Stimulated activated CD4-positive, alpha-beta T cell treated with anti-CD3 and anti-CD28 coated beads, Interleukin-4, amount 100 ng/mL, for 24 hours (primary cell): Measurements from ENCODE around the gene STARD7.
"Not testable (repeated sequence)": the region's sequence is repeated elsewhere in the genome, so short reads cannot be mapped to it uniquely, and the experiment has no call there.

ENCODE experiments used
- DNase-seq: peaks from one replicate; pipeline ENCODE4 v3.0.0-alpha.2; 2020

The STARD7 gene

DNA sequence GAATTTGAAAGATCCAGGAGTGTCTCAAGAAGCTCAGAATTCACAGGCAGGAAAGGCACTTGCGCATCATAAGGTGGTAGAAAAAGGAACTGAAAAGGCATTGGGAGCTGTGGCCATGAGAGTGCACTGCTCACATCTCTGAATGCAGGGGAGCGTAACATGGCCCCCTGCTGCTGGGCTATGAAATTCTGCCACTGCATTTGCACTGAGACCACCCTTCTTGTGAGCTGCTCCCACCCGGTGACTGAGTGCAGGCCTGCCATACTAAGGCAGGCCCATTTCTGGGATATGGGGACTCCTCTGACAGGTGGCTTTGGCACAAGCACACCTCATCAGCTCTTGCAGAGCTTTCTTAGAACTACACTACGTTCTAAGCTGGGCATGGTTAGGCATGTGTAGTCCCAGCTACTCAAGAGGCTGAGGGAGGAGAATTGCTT, 25.3 kb upstream of the STARD7 start:
- no peak for DNase-seq

DNA sequence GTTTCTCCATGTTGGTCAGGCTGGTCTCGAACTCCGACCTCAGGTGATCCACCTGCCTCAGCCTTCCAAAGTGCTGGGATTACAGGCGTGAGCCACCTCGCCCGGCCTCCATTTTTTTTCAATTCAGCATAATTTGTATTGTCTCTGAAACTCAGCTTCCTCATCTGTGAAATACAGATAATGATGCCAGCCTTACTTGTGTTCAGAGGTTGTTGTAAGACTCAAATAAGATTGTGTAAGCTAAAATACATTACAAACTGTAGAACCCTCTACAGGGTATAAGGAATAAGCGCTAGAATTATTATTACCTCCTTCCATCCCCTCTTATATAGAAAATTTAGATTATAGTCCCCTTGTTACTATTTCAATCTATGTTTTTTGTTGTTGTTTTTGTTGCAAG, 24.8 kb upstream of the STARD7 start:
- no peak for DNase-seq

DNA sequence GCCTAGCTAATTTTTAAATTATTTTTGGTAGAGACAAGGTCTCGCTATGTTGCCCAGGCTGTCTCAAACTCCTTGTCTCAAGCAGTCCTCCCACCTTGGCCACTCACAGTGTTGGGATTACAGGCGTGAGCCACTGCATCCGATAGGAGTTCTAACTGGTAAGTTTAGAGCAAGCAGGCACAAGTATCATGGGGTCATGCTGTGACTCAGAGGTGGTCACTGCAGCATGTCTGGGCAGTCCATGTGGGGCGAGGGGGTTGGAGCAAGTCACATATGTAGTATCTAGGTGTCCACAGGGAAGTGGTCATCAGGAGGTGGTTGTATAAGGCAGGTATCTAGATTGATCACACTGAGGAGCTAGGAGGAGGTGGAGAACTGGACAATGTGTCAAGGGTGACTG, 22.7 kb upstream of the STARD7 start:
- no peak for DNase-seq

DNA sequence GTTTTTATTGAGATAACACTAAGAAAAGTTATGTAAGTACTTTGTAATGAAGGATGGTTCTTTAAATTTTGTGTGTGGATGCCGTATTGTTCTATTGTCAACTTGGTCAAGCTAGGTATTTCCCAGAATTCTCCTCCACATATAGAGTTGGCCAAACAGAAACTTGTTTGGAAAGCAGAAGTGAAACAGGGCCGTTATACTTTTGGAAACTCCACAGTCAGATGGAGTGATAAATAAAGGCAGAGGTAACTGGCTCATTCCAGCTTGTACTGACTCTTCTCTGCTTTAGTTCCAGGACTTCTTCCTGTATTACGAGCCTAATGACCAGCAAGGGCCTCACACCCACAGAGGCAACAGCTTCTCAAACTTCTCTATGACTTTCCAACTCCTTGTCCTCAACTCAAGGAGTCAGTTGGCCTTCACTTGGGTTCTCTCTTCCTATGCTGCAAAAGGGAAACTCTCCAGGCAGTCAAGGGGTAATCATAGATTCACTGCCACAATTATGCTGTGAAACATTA, 16.4 kb upstream of the STARD7 start:
- DNase-seq, result no peak

DNA sequence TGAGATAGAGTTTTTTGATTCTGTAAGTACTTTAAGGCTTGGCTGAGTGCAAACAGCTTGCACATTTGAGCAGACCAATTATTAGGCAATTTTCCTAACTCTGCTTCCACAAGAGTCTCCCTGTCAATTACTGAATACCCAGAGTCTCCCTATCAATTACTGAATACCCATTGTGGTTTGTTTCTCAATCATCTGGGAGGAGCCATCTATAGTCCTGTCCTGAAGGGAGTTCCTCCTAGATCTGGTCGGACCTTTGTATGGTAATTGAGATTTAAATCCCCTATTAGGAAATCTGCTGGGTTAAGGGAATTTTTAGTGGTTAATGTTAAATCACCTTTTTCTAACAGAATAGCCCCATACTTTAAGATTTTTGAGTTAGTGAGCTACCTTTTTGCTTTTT, 12.5 kb upstream of the STARD7 start:
- DNase-seq, result not testable (repeated sequence)

DNA sequence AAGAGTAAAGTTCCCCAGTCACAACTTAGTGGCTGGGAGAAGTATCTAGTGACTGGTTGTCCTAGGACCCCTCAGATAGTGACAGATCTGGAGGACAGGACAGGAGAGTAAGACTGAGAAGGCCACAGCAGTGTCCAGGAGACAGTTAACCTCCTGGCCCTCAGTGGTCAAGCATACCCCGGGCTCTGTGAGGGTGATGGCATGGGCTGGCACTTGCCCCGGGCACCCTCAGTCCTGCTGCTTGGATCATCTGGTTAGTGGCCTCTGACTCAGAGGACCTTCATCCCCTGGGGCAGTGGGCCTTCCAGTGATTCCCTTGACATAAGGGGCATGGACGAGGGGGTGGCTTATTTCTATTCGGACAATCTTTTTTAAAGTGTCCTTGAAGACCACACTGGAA, 11.3 kb upstream of the STARD7 start:
- DNase-seq, result not testable (repeated sequence)

DNA sequence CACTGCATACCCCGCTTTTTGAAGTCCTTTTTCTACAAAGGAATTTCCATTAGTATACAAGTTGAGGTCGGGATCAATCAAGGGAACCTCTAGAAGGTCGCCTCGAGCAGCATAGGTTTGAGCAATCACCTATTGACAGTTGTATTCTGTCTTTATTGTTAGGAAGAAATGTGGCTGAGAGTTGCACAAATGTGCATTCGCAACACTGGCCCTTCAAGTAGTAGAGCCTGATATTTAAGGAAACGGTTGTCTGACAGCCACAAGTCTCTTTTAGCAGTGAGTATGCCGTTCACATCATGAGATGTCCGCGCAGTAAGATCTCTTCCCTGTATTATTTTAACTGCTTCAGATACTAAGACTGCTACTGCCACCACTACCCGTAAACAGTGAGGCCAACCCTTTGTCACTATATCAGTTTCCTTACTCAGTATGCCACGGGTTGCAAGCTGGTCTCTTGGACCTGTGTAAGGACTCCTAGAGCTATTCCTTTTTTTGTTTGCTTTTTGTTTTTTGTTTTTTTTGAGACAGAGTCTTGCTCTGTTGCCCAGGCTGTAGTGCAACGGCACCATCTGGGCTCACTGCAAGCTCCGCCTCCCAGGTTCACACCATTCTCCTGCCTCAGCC, 10.0 kb upstream of the STARD7 start:
- no peak for DNase-seq

DNA sequence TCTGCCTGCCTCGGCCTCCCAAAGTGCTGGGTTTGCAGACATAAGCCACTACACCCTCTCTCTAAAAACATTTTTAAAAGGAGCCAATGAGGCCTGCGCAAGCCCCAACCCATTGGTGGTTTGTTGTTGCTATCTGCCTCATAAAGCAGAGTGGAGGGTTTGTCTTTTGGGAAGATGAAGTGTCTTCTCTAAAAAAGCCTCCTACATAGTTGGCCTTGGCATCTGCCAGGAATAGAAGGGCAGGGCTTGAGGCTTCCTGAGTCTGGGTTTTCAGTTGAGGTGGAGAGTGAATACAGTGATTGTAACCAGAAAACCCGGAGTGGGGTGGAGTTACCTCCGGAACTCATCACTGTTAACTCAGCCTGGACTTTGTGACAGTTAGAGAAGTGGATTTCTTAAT, 5.9 kb upstream of the STARD7 start:
- no peak for DNase-seq

DNA sequence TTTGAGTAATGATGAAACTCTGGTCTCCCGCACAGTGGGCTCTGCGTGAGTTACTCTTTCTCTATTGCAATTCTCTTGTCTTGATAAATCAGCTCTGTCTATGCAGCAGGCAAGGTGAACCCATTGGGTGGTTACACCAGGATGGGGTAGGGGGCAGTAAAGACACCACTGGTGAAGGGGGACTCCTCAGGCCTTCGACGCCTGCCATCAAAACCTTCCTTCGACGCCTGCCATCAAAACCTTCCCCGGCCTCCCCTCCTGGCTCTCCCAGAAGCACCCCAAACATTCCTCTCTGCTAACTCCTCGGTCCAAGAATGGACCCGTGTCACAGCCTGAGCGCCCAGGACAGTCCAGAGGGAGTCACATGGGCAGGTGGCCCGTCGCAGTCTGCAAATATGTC, 4.8 kb upstream of the STARD7 start:
- no peak for DNase-seq

DNA sequence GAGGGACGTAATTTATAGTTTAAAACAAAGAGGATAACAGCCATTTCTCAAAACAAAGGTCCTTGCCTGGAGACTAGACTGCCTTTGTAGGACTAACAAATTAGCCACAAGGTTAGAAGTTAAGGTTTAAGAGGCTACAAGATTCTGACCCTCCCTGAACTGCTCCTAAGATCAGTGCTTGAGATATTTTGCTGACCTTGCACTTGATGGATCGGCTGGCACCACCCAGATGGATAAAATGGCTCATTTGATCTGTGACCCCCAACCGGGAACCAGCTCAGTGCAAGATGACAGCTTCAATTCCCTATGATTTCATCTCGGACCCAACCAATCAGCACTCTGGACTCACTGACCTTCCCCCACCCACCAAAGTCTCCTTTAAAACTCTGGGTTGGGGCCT, 3.7 kb upstream of the STARD7 start:
- DNase-seq, result no peak

DNA sequence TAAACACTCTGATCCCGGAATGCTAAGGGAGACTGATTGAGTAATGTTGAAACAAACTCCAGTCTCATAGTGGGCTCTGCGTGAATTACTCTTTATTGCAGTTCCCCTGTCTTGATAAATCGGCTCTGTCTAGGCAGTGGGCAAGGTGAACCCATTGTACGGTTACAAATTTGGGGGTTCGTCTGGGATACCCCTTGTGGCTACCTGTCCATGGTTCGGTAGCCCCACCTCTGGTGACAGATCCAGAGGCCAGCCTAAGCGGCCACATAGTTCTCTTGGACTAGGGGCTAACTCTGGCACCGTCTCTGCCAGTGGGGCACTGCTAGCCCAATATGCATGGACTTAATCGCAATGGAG, 1.1 kb upstream of the STARD7 start:
- DNase-seq, result no peak

DNA sequence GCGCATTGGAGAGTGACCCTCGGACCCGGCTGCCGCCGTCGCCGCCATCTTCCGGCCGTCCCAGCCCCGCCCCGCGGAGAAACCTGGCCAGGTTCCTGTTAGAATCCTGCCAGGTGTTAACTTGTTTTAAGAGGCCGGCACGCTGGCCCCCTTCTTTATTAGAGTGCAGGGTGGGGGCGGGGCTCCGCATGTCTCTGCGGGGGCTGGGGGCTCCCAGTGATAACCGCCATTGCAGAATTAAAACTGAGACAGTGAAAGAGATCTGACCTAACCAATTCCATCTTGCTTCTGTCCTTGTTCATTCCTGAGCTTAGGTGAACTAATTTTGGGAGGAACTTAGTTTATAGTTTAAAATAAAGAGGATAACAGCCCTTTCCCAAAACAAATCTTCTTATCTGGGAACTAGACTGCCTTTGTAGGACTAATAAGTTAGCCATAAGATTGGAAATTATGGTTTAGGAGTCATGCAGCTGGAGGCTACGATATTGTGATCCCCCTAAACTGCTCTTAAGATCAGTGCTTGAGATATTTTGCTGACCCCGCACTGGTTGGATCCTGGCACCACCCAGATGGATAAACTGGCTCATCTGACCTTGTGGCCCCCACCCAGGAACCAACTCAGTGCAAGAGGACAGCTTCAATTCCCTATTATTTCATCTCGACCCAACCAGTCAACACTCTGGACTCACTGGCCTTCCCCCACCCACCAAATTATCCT, 543 bp upstream of the STARD7 start:
- DNase-seq, result no peak

DNA sequence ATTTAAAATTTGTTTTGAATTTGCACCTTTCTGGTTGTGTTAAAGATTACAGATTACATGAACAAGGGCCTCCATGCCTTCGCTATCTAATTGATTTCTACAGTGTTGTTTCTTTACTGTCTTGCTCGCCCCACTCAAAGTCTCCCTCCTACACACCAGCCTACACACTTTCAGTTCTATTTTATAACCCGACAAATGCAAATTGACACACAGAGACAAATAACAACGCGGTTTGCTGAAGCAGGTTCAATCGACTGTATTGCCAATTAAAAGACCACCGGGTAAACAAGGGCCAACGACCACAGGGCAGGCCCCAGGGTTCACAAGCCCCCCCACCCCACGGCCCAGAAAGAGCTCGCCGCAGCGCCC, 869 bp downstream of the STARD7 start:
- DNase-seq, result peak; percentile 28

DNA sequence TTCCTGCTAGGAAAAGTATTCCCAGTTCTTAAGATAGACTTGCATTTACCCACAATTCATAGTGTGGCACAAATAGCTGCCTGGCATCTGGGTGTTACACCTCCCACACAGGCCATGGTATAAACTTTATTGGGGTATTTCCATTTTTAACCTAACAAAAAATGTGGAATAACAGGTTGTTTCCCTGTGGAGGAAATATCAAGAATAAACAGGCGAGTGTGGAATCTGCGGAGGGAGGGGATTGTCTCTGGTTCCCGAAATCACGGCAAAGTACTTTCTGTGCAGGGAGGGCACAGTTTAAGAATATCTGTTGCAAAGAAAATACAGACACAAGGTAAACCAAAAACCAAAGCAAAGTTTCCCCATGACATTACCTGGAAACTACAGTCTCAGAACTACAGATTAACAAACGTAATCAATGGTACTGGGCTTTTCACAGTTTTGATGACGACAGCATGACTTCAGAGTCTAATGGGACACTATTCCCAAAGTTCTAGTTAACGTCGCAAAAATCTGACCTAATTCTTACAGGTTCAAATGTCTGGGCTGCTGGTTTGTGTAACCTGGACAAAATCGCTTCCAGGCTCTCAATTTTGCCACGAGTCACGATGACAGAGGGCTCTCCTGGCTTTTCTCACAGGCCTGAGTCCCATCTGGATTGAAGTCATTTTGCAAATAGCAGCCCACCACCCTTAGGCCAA, 1.4 kb downstream of the STARD7 start:
- DNase-seq, result peak; percentile 17

DNA sequence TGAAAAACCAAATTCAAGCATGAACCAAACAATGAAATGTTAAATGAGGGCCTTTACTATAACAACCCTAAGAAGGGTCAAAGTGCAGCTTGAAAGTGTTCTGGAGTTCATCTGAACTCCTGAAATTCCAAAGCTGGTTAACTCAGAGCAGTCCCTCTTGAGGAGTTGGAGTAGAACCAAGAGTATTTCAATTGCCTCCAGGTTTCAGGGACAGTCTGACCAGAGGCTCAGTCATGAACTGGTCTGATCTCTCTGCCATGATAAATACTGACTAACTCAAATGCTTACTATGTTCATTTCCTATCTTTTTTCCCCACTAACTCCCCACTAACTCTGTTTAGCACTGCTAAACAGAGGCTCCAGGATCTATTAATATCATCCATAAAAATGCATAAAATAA, 2.7 kb downstream of the STARD7 start:
- no peak for DNase-seq

DNA sequence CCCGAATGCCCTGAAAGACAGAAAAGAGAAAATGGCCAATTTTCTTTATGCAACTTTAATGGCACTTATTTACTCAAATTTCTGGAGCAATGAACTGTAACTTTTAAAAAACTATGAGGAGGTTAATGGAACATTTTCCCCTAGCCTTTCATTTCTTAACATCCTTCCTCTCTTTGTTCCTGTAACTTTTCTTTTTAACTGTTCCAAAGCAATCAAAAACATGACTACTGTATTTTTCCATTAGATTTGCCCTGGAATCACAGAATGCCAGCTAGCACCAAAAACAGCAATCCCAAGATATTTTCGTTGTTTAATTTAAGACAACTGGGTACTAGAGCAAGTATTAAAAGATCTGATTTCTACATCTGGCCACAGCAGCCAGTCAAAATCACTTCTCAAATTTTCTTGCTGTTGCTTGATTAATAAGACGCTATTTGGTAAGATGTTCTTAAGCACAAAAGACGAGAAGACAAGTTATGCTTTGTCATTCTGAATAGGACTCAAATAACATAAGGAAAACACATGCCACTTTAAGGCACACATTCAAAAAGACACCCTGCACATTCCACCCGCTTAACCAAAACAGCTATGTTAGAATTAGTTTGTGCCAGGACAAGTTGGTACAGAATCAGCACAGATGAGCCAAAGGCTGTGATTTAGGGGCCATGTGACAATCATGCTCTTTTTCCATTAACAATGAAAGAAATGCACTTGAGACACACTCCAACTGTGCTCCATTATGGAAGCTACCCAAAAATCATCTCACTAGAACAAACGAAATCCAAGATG, 3.6 kb downstream of the STARD7 start:
- DNase-seq, result no peak

DNA sequence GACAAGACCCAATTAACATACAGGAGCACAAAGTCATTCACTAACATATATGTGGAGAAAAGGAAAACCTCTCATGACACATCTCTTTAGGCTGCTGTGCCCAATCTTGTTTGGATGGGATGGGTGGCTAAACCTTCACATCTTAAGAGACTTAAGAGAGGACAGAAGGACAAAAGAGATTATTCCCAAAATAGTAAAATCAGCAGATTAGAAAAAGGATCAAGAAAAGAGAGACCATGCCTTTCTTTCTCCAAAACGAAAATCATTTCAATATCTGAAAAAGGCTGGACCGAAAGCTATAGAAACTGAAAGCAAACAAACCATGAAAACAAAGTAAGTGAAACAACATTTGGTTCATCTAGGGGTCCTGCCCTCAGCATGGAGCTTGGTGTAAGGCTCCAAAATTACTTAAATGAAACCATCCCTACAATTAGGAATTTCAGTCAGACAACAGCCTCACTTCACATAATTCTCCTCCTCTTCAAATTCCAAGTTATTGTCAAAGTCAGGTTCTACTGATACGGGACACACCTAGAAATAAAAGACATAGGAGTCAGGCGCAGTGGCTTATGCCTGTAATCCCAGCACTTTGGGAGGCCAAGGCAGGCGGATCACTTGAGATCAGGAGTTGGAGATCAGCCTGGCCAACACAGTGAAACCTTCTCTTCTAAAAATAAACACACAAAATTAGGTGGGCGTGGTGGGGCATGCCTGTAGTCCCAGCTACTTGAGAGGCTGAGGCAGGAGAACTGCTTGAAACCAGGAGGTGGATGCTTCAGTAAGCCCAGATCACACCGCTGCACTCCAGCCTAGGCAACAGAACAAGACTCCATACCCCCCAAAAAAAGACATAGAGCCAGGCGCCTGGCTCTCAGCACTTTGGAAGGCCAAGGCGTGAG, 5.2 kb downstream of the STARD7 start:
- no peak for DNase-seq

DNA sequence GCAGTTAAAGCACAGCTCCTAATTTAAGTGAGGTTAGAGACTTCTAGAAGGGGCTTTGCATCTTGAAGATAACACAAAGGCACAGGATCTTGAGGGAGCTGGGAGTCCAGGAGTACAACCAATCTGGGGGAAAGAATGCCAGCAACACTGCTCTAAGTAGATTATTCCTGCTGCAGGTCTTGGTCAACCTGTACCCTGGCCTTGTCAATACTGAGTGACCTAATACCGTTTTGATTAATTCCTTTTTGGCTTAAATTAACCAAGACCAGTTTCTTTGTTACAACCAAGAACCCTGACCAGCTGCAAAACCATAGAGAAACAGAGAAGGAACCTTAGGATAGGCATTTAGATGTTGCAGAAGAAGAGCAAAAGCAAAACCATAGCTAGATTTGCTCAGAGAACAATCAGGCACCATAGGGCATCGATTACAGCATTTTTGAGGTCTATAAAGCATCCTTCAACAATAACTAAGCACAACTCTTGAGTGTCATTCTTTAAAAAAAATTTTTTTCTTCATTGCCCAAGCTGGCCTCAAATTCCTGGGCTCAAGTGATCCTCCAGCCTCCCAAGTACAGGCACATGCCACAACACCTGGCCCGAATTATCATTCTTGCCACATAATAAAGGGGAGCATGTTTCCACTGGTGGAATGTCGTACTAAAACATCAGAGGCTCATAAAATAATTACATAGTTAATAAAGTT, 6.3 kb downstream of the STARD7 start:
- DNase-seq, result no peak

DNA sequence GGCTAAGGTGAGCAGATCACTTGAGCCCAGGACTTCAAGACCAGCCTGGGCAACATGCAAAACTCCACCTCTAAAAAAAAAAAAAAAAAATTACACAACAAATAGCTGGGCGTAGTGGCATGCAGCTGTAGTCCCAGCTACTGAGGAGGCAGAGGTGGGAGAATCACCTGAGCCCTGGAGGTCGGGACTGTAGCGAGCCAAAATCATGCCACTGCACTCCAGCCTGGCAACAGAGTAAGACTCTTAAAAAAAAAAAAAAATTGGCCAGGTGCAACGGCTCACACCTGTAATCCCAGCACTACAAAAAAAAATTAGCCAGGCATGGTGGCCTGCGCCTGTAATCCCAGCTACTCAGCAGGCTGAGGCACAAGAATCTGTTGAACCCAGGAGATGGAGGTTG, 7.3 kb downstream of the STARD7 start:
- no peak for DNase-seq

DNA sequence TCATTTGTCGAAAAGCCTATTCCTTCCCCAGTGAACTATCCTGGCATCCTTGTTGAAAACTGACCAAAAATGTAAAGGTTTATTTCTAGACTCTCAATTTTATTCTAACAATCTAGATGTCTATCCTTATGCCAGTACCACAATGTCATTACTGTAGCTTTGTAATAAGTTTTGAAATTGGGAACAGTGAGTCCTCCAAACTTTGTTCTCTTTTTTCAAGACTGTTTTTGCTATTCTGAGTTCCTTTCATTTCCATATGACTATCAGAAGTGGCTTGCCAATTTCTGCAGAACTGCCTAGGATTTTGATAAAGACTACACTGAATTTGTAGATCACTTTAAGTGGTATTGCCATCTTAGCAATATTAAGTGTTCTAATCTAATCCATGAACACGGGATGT, 9.7 kb downstream of the STARD7 start:
- no peak for DNase-seq

DNA sequence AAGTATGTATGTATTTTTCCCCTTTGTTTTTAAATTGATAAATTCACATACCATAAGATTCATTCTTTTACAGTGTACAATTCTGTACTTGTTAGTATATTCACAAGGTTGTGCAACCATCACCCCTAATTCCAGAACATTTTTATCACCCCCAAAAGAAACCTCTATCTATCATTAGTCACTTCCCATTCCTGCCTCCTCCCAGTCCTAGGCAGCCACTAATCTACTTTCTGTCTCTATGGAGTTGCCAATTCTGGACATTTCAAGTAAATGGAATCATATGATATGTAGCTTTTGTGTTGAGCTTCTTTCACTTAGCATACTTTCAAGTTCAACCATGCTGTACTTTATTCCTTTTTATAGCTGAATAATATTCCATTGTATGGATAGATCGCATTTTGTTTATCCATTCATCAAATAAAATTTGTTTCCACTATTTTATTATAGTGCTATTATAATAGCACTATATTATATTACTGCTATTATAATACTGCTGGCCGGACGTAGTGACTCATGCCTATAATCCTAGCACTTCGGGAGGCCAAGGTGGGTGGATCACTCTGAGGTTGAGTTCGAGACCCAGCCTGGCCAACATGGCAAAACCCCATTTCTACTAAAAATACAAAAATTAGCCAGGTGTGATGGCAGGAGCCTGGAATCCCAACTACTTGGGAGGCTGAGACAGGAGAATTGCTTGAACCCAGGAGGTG, 10.9 kb downstream of the STARD7 start:
- no peak for DNase-seq
